ENCODE data around the gene EEFSEC.

The EEFSEC gene

DNA sequence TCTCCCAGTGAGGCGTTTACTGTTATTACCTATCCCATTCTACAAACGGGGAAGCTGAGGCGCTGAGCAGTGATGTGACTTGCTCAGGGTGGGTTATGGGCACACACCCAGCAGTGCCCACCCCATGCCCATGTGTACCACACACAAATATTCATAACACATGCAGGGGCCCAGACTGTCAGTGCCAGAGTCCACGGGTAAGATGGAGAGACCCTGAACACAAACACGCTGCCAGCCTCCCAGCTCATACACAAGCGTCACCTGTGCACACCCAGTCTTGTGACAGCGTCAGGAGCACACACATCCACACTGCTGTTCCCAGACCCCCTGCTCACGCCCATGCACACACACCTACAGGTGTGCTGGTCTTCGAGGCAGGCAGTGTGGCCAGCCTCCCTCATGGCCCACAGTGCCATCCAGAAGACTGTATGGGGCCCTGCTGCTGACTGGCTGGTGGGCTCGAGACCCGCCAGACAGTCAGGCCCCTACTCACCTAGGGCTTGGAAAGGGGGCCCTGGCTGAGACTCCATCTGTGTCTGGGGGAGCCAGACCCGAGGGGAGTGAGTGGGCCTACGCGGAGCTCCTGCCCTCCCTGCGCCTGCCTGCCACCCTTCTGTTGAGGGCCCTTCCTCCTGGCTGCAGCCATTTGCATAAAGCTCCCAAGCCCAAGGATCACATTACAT is 274.0 kb downstream of the EEFSEC start:
- DNase-seq (ENCODE audit: low spot score): no peak

- DNase-seq (ENCODE audit: low spot score): no peak
Observed at GRCh38 chr3:128427872-128428822, 274.9 kb downstream of the EEFSEC start.

- DNase-seq (ENCODE audit: low spot score): no peak
Observed at GRCh38 chr3:128429275-128429674, 276.0 kb downstream of the EEFSEC start.

DNA sequence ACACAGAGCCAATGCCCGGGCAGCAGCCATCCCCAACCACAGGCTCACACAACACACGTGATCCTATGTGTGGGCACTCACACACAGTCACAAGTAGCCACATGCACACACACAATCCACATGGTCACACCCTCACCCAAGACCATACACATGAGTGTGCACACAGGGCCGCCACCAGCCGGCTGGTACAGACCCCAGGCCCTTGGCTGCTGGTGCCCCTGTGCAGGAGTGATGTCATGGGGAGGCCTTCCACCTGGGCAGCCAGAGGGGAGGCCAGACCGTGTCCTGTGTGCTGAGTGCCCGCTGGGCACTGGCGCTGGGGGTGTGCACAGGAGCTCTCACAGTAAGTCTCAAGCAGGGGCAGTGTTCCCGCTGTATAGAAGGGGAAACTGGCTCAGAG is 276.5 kb downstream of the EEFSEC start:
- no peak for DNase-seq (ENCODE audit: low spot score)

- no peak for DNase-seq (ENCODE audit: low spot score)
Observed at GRCh38 chr3:128430301-128430700, 277.0 kb downstream of the EEFSEC start.

DNA sequence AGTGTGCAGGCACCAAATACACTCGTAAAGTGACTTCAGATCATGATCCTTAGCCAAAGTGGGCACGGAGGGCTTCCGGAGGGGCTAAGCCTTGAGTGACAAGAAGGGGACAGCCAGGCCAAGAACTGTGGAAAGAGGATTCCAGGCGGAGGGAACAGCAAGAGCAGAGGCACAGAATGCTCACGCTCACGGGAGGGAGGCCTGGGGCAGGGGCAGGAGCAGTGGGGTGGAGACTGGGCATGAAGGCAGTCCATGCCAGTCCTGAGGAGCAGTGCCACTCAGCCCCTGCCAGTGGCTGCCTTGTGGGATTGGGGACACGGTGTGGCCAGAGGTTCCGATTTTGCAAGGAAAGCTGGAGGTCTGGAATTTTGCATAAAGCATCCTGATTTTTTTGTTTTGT is 277.4 kb downstream of the EEFSEC start:
- DNase-seq (ENCODE audit: low spot score): no peak

DNA sequence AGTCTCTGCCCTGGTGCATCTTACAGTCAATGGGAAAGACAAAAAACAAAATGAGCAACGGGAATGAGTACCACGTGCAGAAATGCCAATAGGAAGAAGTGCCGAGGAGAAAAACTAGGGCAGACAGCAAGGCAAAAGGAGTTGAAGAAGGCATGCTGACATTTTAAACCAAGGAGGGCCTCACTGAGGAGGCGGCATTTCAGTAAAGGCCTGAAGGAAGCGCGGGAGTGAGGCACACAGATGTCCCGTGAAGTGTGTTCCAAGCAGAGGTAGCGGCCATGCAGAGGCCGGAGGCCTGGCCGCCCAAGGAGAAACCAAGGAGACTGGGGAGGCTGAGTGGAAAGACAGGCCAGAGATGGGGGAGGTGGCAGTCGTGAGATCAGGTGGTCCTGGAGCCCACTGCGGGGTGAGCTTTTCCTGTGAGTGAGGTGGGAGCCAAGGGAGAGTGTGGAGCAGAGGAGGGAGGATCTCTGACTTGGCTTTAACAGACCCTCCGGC is 278.6 kb downstream of the EEFSEC start:
- DNase-seq (ENCODE audit: low spot score): no peak

DNA sequence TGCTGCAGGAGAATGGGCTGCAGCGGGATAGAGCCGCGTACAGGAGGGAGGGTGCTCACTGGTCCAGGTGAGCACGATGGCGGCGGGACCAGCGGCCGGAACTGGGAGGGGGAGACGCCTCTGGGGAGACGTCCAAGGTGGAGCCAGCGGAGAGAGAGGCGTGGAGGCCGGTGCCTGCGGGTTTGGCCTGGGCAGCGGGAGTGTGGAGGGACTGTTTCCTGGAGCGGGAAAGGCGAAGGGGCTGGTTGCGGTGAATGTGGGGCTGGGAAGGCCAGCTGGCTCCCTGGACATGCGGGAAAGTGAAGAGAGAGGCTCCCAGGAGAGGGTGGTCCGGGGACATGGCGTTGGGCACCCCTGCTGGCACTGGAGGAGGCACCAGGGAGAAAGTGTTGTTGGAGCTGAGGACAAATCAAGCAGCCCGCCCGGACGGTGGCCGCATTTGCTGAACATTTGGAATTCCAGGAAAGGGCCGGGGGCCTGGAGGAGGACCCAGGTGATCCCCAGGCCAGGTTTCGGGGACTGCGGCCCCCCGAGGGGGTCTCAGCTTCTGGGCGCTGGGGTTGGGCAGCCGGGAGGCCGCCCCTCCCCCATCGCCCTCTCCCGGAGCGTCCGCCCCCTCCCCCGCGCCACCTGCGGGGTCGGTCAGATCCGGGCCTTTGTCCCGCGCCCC is 279.2 kb downstream of the EEFSEC start:
- DNase-seq (ENCODE audit: low spot score): no peak

DNA sequence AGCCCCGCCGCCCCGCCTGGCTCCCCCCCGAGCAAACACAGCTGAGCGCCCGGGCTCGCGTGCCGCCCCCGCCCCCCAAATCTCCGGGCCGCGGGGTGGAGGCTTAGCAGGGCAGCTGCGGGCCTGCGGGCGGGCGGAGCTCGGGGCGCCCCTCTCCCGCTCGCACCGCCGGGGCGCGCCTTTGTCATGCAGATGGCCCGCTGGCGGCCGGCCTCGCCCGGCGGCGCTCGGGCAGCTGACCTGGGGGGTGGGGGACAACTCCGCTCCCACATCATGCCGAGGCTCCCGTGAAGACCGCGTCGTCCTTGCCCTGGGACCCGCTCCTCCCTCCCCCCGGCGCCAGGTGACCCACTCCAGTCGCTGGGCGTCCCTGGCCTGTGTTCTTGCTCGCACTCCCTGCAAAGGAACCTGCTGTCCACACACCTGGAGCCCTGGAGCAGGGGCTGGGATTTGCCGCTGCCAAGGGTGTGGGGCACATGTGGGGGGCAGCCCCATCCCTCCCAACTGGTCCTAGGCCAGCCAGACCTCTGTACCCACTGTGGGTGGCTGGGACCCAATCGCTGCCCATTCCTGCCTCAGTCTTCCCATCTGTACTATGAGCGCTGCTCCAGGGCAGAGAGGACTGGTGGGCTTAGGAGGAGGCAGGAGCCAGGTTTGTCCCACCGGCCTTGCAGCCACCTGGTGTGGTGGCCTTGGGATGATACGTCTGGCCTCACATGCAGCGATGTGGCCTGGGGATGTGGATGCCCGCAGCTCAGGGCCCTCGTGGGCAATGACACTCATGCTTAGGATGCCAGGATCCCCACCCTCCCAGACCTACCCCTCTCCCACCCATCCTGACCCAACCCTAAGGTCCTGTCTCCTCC is 279.9 kb downstream of the EEFSEC start:
- DNase-seq (ENCODE audit: low spot score): peak; percentile 21

DNA sequence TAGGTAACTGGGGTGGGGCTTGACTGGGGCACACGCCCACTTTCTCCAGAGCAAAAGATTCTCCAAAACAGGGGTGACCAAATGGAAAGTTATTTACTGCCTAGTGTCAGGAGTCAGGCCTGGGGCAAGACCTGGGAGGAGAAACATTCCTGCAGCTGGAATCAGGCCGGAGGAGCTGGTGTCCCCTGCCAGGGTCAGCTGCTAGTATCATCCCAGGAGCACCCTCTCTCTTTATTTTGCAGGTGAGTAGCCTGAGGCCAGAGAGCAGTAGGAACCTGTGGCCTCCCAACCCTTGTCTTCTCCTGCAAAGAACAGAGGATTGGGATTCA is 280.5 kb downstream of the EEFSEC start:
- DNase-seq (ENCODE audit: low spot score): no peak

GRCh38 chr3:128434524-128434923 is 281.2 kb downstream of the EEFSEC start:
- DNase-seq (ENCODE audit: low spot score): no peak

GRCh38 chr3:128435058-128435457 is 281.8 kb downstream of the EEFSEC start:
- DNase-seq (ENCODE audit: low spot score): no peak

GRCh38 chr3:128435561-128435960 is 282.3 kb downstream of the EEFSEC start:
- DNase-seq (ENCODE audit: low spot score): no peak

DNA sequence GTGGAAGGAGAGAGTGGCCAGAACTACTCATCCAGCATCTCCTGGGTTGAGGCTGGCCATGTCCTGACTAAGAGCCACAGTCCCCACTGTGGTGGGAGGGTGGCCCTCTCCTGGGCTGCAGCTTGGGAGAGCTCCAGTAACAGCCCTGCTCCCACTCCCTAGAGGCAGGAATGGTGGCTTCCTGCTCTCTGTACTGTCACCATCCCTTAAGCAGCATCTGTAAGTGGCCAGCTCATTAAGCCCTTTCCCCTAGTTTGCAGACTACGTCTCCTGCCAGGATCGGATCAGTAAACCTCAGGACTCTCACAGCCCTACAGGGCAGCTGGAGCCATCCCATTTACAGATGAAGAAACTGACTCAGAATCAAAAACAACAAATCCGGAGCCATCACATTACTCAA is 282.9 kb downstream of the EEFSEC start:
- DNase-seq (ENCODE audit: low spot score): no peak

- DNase-seq (ENCODE audit: low spot score): no peak
Observed at GRCh38 chr3:128438488-128439072, 285.3 kb downstream of the EEFSEC start.

- DNase-seq (ENCODE audit: low spot score): peak; percentile 52
Observed at GRCh38 chr3:128439226-128439625, 285.9 kb downstream of the EEFSEC start.

DNA sequence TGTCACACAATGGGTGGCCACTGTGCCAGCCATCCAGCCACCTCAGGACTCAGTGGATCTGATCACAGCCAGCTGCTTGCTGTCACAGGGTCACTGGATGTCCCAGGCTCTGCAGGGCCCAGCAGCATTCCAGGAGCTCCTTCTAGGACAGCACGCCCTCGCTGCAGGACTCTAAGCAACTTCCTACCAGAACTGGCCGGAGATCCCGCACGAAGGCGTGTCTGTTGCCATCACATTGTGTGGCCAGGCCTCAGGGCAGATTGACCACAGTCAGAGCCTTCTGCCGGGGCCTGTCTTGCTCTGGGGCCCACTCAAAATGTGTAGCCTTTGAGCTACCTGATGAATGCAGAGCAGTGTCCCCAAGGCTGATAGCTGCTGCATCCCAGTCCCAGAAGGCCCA is 288.8 kb downstream of the EEFSEC start:
- no peak for DNase-seq (ENCODE audit: low spot score)

- DNase-seq (ENCODE audit: low spot score): no peak
Observed at GRCh38 chr3:128442949-128443348, 289.7 kb downstream of the EEFSEC start.

GRCh38 chr3:128443771-128444170 is 290.5 kb downstream of the EEFSEC start:
- no peak for DNase-seq (ENCODE audit: low spot score)

DNA sequence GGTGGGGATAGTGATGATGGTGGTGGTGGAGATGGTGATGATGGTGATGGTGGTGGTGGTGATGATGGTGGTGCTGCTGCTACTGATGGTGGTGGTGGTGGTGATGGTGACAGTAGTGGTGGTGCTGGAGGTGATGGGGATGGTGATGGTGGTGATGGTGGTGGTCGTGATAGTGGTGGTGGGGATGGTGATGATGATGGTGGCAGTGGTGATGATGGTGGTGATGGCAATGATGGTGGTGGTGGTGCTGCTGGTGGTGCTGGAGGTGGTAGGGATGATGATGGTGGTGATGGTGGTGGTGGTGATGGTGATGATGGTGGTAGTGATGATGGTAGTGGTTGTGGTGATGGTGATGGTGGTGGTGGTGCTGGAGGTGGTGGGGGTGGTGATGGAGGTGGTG is 292.1 kb downstream of the EEFSEC start:
- DNase-seq (ENCODE audit: low spot score): no peak

GRCh38 chr3:128446821-128447220 is 293.5 kb downstream of the EEFSEC start:
- DNase-seq (ENCODE audit: low spot score): no peak

All from AG08395 (cell line).